HepG2 (cell line): ENCODE measurements around the gene WWC1. TPM values are rescaled to one million over a fixed set of nuclear protein-coding genes. Genes with fewer than 3 reads are reported as not detected.

Experiments
- ATAC-seq: fragments of 200-7000 bp; cut with Tn5 transposase; 3 replicates; pipeline ENCODE4 v1.9.1; 2020; ENCODE audit warnings: mild to moderate bottlenecking, moderate library complexity
- BruUV-seq: library from RNA; stranded (reverse); fragments of 400-500 nt; replicated peaks from 2 replicates; lab custom pipeline; 2021; lab: Mats Ljungman, UMichigan
- CTCF ChIA-PET: fragments of 300-600 bp; formaldehyde crosslinking; extraction: SDS; loops from one replicate; lab custom pipeline; 2021; ENCODE audit warnings: low total read pairs, inconsistent platforms, low intra/inter-chr PET ratio; lab: Yijun Ruan, JAX
- POLR2A ChIA-PET: fragments of 350-600 bp; sonication (Branson Sonifier 250); formaldehyde crosslinking; loops from one replicate; lab custom pipeline; 2020; ENCODE audit warnings: antibody characterized with exemption, inconsistent platforms; lab: Yijun Ruan, JAX
- DNase-seq: peaks from one replicate; pipeline ENCODE4 v3.0.0-alpha.2; 2015; ENCODE audit warnings: low spot score
- FAIRE-seq: peaks from 3 replicates; lab custom pipeline; 2011; peaks lifted over from hg19 to GRCh38; lab: Jason Lieb, UNC
- H2AFZ ChIP-seq: one replicate; pipeline ENCODE4 v1.6.1; 2011; ENCODE audit warnings: low read length, inconsistent platforms
- H3K27ac ChIP-seq: fragments of 300-600 bp; 3 replicates; pipeline ENCODE4 v1.8.0; 2011; ENCODE audit warnings: mixed run types, mild to moderate bottlenecking, mixed read lengths, low read length, inconsistent platforms; ENCODE audit not compliant: insufficient read depth; ENCODE audit errors: extremely low read length
- H3K27me3 ChIP-seq, 2 experiments: fragments of 200-600 bp in 1 of 2; 2 replicates in 1 of 2; 3 replicates in 1 of 2; pipeline versions ENCODE4 v1.6.0 to v1.8.0; 2011; ENCODE audit warnings: low read length in 2 of 2, mild to moderate bottlenecking in 2 of 2, moderate library complexity in 2 of 2, inconsistent platforms in 1 of 2; ENCODE audit not compliant: insufficient read depth in 2 of 2, control insufficient read depth in 1 of 2
- H3K36me3 ChIP-seq, 2 experiments: fragments of 200-600 bp in 1 of 2; replicated peaks in 1 of 2; 2 replicates in 1 of 2; 3 replicates in 1 of 2; pipeline versions ENCODE4 v1.5.1 to v1.8.0; 2011; ENCODE audit warnings: low read length in 2 of 2, inconsistent platforms in 1 of 2; ENCODE audit not compliant: insufficient read depth in 2 of 2, control insufficient read depth in 1 of 2
- H3K4me1 ChIP-seq: 2 replicates; pipeline ENCODE4 v1.5.1; 2012; ENCODE audit warnings: low read length, inconsistent platforms; ENCODE audit not compliant: insufficient read depth
- H3K4me2 ChIP-seq: 2 replicates; pipeline ENCODE4 v1.6.0; 2011; ENCODE audit warnings: low read depth, low read length, inconsistent platforms
- H3K4me3 ChIP-seq, 3 experiments: fragments of 200-600 bp in 1 of 3; sonication (generic), shearing (Covaris generic) in 1 of 3; replicated peaks in 1 of 3; 2 replicates each; pipeline ENCODE4 v1.5.1; 2011 to 2016; ENCODE audit warnings: low read length in 3 of 3, inconsistent platforms in 2 of 3, low read depth in 2 of 3, mild to moderate bottlenecking in 2 of 3, control low read depth in 1 of 3, mixed read lengths in 1 of 3; ENCODE audit not compliant: insufficient read depth in 1 of 3
- H3K79me2 ChIP-seq: one replicate; pipeline ENCODE4 v1.6.1; 2011; ENCODE audit warnings: low read length, inconsistent platforms; ENCODE audit not compliant: insufficient read depth
- H3K9ac ChIP-seq: 2 replicates; pipeline ENCODE4 v1.6.0; 2011; ENCODE audit warnings: mild to moderate bottlenecking, low read depth, low read length, inconsistent platforms; ENCODE audit not compliant: insufficient read depth
- H3K9me3 ChIP-seq: 2 replicates; pipeline ENCODE4 v1.5.1; 2012; ENCODE audit warnings: mild to moderate bottlenecking, low read length
- H4K20me1 ChIP-seq: 2 replicates; pipeline ENCODE4 v1.6.0; 2011; ENCODE audit warnings: inconsistent platforms, mild to moderate bottlenecking, low read length, moderate library complexity; ENCODE audit not compliant: insufficient read depth
- DNMT1 ChIP-seq: sonication (generic); formaldehyde crosslinking; IDR thresholded peaks from 2 replicates; pipeline ENCODE4 v1.5.1; 2020; ENCODE audit warnings: mild to moderate bottlenecking, missing genetic modification reagents
- MAFF ChIP-seq: IDR thresholded peaks from 2 replicates; pipeline ENCODE4 v1.6.1; 2011; ENCODE audit warnings: low read depth, low read length, improper control_type of control experiment
- SKIL ChIP-seq: sonication (generic); formaldehyde crosslinking; IDR thresholded peaks from 2 replicates; pipeline ENCODE4 v1.8.0; 2022; ENCODE audit warnings: missing genetic modification reagents, mild to moderate bottlenecking, moderate library complexity, borderline replicate concordance
- ZMYM4 ChIP-seq: sonication (generic); formaldehyde crosslinking; IDR thresholded peaks from 2 replicates; pipeline ENCODE4 v1.8.1; 2023; ENCODE audit warnings: mild to moderate bottlenecking, missing genetic modification reagents
- ZNF224 ChIP-seq: sonication (generic); formaldehyde crosslinking; IDR thresholded peaks from 2 replicates; pipeline ENCODE4 v1.5.0; 2020; ENCODE audit warnings: mild to moderate bottlenecking, missing genetic modification reagents
- ZNF292 ChIP-seq: sonication (generic); formaldehyde crosslinking; IDR thresholded peaks from 2 replicates; pipeline ENCODE4 v1.8.1; 2022; ENCODE audit warnings: mild to moderate bottlenecking, low read depth, missing genetic modification reagents, borderline replicate concordance
- ZNF629 ChIP-seq: sonication (generic); formaldehyde crosslinking; conservative IDR thresholded peaks from 2 replicates; pipeline ENCODE4 v1.5.0; 2020; ENCODE audit warnings: missing genetic modification reagents
- ZNF83 ChIP-seq: sonication (generic); formaldehyde crosslinking; IDR thresholded peaks from 2 replicates; pipeline ENCODE4 v1.4.0; 2020; ENCODE audit warnings: missing genetic modification reagents, mild to moderate bottlenecking, borderline replicate concordance
- ZZZ3 ChIP-seq: sonication (generic); formaldehyde crosslinking; IDR thresholded peaks from 2 replicates; pipeline ENCODE4 v1.4.0; 2020; ENCODE audit warnings: missing genetic modification reagents, mild to moderate bottlenecking, borderline replicate concordance
- WGBS: methylation state at CpG from one replicate; pipeline ENCODE4 v1.1.6; 2017; ENCODE audit warnings: low lambda C conversion rate; 5-methylcytosine and 5-hydroxymethylcytosine counted together
- in situ Hi-C: cut with HindIII; loops from 2 replicates; pipeline ENCODE4 v1.10.0; 2017; ENCODE audit warnings: low pct_unique_long_range_greater_than_20kb; ENCODE audit not compliant: extremely low pct_ligation_motif_present
- intact Hi-C: fragments of 100-400 bp; cut with micrococcal nuclease; formaldehyde crosslinking; loops from one replicate; pipeline ENCODE4 v1.10.0; 2022; ENCODE audit not compliant: unreplicated experiment
- polyA plus RNA-seq, 8 experiments: library from polyadenylated mRNA; depleted of rRNA in 3 of 8; stranded (reverse) in 7 of 8; unstranded in 1 of 8; fragments of >200 nt; fragmentation: Illumina TruSeq in 4 of 8; extraction: Trizol in 4 of 8; gene quantifications; 2 replicates each; pipeline versions ENCODE4 v1.2.1 to v1.2.3, GENCODE V29; 2011 to 2016; ENCODE audit warnings: low read depth in 4 of 8, missing spikeins in 1 of 8, mixed read lengths in 1 of 8; ENCODE audit not compliant: insufficient read depth in 1 of 8
- total RNA-seq, 5 experiments: library from RNA; depleted of rRNA; stranded (reverse); fragments of >200 nt; fragmentation: Illumina TruSeq; extraction: Trizol; gene quantifications; 2 replicates each; pipeline ENCODE4 v1.2.3, GENCODE V29; 2016; ENCODE audit warnings: low read depth in 1 of 5

The WWC1 gene
- total and polyA plus RNA-seq, 2 of the 13 experiments (the other 11 are each of a cell fraction or from before 2014, with no cell fraction given) = 8.3 to 17.9 TPM

- ChIA-PET CTCF (no interaction called here), POLR2A (no interaction called here)
- no TSS peak for BruUV-seq
- FAIRE-seq = no peak
- Histone ChIP-seq H3K4me1 (peaks cover 17% of the 10 kb centered on the region), H3K9ac (no peak overlapping the region), H3K9me3 (no peaks in the 10 kb centered on the region), H2AFZ (no peak overlapping the region), H3K27ac (no peak overlapping the region), H4K20me1 (no peaks in the 10 kb centered on the region), H3K4me2 (no peak overlapping the region), H3K27me3 (no peaks in the 10 kb centered on the region), H3K36me3 (peaks cover 8 to 36% of the 10 kb centered on the region in 2 experiments; a peak in 4 of 5 replicates), H3K79me2 (no peaks in the 10 kb centered on the region), H3K4me3 (no peak overlapping the region)
- intact Hi-C loops = no loop called here
- no peak for ATAC-seq
- WGBS = 99% methylated on average over 10 of the region's 10 CpGs
- in situ Hi-C loops = no loop called here
- TF ChIP-seq ZNF83 (no peak), ZMYM4 (CRISPR knock-in tag) (no peak), ZNF224 (no peak), ZNF629 (CRISPR knock-in tag) (no peak), ZNF292 (CRISPR knock-in tag) (no peak), ZZZ3 (CRISPR knock-in tag) (no peak), DNMT1 (CRISPR knock-in tag) (no peak), SKIL (no peak), MAFF (no peak)
- no peak for DNase-seq
Measured at GRCh38 chr5:168428552-168428951, 137.1 kb downstream of the WWC1 start.
